Testis (tissue), 2 donors: ENCODE data around the gene SPDEF.

Experiments used
- POLR2A ChIP-seq: fragments of 450-650 bp; IDR thresholded peaks from one replicate; pipeline ENCODE4 v1.6.1; 2017; ENCODE audit warnings: antibody characterized with exemption, mild to moderate bottlenecking, moderate library complexity
- TF ChIP-seq, protein P1 (sequence below), 3 experiments: fragments of 450-650 bp in 2 of 3; fragments of 200-600 bp in 1 of 3; sonication (generic) in 1 of 3; IDR thresholded peaks; one replicate each; pipeline ENCODE4 v1.5.1; 2016 to 2019; ENCODE audit warnings: antibody characterized with exemption in 3 of 3, mild to moderate bottlenecking in 2 of 3, moderate library complexity in 1 of 3

DNA sequence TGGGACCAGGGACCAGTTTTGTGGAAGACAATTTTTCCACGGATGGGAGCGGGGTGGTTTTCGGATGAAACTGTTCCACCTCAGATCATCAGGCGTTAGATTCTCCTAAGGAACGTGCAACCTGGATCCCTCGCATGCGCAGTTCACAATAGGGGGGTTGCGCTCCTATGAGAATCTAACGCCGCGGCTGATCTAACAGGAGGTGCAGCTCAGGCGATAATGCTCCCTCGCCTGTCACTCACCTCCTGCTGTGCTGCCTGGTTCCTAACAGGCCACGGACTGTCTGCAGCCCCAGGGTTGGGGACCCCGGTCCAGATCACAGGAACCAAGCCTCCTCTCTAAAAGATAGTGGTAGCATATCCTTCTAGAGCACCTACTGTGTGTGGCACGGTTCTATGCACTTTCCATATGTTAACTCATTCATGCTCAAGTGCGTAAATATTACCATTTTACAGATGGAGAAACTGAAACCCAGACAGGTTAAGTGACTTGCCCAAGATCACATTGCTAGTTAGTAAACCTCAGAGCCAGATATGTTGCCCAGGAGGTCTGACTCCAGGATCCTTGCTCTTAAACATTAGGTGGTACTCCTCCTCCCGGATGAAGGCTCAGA, 25.3 kb downstream of the SPDEF start:
- TF ChIP-seq, protein P1, sequence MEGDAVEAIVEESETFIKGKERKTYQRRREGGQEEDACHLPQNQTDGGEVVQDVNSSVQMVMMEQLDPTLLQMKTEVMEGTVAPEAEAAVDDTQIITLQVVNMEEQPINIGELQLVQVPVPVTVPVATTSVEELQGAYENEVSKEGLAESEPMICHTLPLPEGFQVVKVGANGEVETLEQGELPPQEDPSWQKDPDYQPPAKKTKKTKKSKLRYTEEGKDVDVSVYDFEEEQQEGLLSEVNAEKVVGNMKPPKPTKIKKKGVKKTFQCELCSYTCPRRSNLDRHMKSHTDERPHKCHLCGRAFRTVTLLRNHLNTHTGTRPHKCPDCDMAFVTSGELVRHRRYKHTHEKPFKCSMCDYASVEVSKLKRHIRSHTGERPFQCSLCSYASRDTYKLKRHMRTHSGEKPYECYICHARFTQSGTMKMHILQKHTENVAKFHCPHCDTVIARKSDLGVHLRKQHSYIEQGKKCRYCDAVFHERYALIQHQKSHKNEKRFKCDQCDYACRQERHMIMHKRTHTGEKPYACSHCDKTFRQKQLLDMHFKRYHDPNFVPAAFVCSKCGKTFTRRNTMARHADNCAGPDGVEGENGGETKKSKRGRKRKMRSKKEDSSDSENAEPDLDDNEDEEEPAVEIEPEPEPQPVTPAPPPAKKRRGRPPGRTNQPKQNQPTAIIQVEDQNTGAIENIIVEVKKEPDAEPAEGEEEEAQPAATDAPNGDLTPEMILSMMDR (IDR thresholded peaks at IDR 0.05) = no peak
- TF ChIP-seq POLR2A = no peak
